Activated effector memory CD4-positive, alpha-beta T cell treated with Interleukin-2 at 50 U/mL for 16 hours (primary cell): ENCODE results near the gene BAX.

Experiments used
- DNase-seq: peaks from one replicate; pipeline ENCODE4 v3.0.0-alpha.2; 2020

The BAX gene

GRCh38 chr19:48933382-48933932 lies 21.2 kb upstream of the BAX start, which contains the start of gene DHDH:
DHDH (plus strand) TSS chr19:48933699; CDS start chr19:48933722, 23 bp downstream.
- peak; percentile 85 for DNase-seq

GRCh38 chr19:48934837-48935236 lies 19.8 kb upstream of the BAX start:
- DNase-seq: no peak

GRCh38 chr19:48935864-48936263 lies 18.8 kb upstream of the BAX start:
- no peak for DNase-seq

- DNase-seq: no peak
These were observed 16.4 kb upstream of the BAX start for GRCh38 chr19:48938256-48938655.

GRCh38 chr19:48940902-48941301 lies 13.8 kb upstream of the BAX start:
- no peak for DNase-seq

- DNase-seq: no peak
These were observed 11.6 kb upstream of the BAX start for GRCh38 chr19:48943081-48943480.

- DNase-seq: no peak
These were observed 9.3 kb upstream of the BAX start for GRCh38 chr19:48945415-48945814.

- no peak for DNase-seq
These were observed 8.9 kb upstream of the BAX start for GRCh38 chr19:48945817-48946216.

GRCh38 chr19:48946463-48947257 lies 8.0 kb upstream of the BAX start:
- no peak for DNase-seq

- no peak for DNase-seq
These were observed 7.5 kb upstream of the BAX start for GRCh38 chr19:48947258-48947542.

- DNase-seq: no peak
These were observed 4.5 kb upstream of the BAX start for GRCh38 chr19:48950159-48950558.

- DNase-seq: no peak
These were observed 3.7 kb upstream of the BAX start for GRCh38 chr19:48950830-48951519.

- DNase-seq: no peak
These were observed 1.5 kb upstream of the BAX start for GRCh38 chr19:48953141-48953540.

- no peak for DNase-seq
These were observed 583 bp upstream of the BAX start for GRCh38 chr19:48953990-48954594.

- no peak for DNase-seq
These were observed 758 bp downstream of the BAX start for GRCh38 chr19:48955308-48955958.

GRCh38 chr19:48958006-48958405 lies 3.3 kb downstream of the BAX start:
- DNase-seq: no peak

- DNase-seq: no peak
These were observed 4.9 kb downstream of the BAX start for GRCh38 chr19:48959341-48960239.

GRCh38 chr19:48961051-48961649 lies 6.5 kb downstream of the BAX start:
- DNase-seq: no peak

- DNase-seq: no peak
These were observed 7.0 kb downstream of the BAX start for GRCh38 chr19:48961673-48962028.

- peak; percentile 43 for DNase-seq
These were observed 7.6 kb downstream of the BAX start for GRCh38 chr19:48962029-48962848.

- DNase-seq: no peak
These were observed 8.1 kb downstream of the BAX start for GRCh38 chr19:48962849-48963165.
